Fibroblast of the conjunctiva (primary cell): ENCODE results near the gene GYG2.
A peak's percentile ranks its signal among the peaks of the same experiment; 100 is the strongest.
"Not testable (repeated sequence)": the region's sequence is repeated elsewhere in the genome, so short reads cannot be mapped to it uniquely, and the experiment has no call there.

Experiments
- DNase-seq: peaks from one replicate; pipeline ENCODE4 v3.0.0-alpha.2; 2010; ENCODE audit warnings: low read depth

GYG2 gene

DNA sequence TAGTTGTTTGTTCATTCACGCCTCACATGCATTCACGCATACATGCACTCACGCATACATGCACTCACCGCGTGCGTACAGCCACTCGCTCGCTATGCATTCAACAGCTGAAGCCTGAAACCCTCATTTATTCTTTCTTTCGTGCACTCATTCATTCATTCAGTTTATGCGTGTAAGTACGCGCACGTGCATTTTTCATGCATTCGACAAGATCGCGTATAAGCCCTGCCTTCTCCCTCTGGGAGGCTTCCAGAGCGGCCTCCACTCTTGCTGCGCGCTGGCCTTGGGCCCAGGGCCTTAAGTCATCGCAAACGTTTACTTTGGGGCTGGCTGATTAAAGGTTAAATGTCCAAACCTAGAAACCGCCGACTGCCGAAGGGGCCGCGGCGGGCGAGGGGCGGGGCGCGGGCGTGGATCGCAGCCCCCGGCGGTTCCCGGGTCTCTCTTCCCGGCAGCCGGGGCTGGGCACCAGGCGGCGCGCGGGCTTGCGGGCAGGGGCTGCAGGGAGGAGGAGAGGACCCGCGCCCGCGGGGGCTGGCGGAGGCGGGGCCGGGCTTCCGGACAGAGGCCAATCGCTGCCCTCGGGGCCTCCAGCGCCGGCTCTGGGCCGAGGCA lies at the start of gene GYG2:
GYG2 (plus strand) TSS at position 587 of the 615 bp plus-strand sequence. CDS start 1,259 bp downstream, outside the sequence.
- no peak for DNase-seq

DNA sequence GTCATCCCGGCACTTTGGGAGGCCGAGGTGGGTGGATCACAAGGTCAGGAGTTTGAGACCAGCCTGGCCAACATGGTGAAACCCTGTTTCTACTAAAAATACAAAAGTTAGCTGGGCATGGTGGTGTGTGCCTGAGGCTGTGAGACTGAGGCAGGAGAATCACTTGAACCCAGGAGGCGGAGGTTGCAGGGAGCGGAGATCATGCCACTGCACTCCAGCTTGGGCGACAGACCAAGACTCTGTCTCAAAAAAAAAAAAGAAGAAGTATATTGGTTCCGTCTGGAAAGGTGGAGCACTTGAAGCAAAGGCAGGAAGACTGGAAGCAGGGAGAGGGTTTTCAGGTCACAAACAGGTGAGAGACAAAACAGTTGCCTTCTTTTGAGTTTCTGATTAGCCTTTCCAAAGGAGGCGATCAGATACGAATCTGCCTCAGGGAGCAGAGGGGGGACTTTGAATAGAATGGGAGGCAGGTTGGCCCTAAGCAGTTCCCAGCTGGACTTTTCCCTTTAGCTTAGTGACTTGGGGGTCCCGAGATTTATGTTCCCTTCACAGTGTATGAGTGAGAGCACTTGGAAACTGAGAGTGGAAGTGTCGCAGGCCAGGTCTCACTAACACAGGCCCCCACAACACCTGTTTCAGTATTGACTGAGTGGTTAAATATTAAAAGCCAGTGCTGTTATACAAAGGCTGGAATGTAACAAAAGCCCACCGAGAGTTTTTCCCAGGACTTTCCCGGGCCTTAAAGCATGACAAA lies 48.1 kb upstream of the GYG2 start:
- not testable (repeated sequence) for DNase-seq

- DNase-seq = no peak
These were observed 47.5 kb upstream of the GYG2 start for GRCh38 chrX:2781226-2781571.

DNA sequence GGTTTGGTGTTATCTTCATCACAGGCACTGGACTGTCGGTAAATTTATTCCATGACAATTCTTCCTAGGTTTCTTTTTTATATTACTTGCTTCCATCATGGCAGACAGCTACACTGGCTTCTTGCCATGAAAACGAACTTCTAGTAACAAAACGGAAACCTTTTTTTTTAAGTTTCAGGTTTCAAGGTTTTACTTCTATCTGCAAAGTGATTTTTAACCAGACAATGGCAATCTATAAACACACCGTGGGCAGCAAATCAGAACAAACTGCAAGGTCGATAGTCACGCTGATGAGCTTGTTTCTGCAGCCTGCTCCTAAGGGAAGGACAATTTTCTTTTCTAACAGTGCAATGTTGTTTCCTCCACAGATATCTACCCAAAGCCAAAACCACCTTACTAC lies 47.0 kb upstream of the GYG2 start:
- DNase-seq = no peak

DNA sequence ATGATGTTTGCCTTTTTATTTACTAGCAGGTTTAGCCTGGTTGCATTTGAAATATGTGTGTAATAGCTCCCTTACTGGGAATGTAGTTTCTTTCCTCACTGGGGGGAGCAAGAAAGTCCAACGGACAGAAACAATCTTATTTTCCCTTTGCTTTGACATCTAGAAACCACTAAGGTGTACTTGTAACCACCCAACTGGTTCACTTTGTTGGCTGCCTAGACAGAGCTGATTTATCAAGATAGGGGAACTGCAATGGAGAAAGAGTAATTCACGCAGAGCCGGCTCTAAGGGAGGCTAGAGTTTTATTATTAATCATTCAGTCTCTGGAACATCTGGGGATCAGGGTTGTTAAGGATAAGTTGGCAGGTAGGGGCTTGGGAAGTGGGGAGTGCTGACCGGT lies 46.6 kb upstream of the GYG2 start:
- DNase-seq = no peak

DNA sequence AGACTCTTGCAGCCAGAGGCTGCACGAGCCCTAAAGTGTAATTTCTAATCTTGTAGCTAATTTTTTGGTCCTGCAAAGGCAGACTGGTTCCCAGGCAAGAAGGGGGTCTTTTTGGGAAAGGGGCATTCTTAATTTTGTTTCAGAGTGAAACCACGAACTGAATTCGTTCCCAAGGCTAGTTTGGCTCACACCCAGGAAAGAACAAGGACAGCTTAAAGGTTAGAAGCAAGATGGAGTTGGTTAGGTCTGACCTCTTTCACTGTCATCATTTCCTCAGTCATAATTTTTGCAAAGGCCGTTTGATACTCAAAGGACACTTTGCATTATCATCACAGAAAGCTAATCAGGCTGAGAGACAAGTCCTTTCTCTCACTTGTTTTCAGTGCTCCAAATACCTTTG lies 46.0 kb upstream of the GYG2 start:
- no peak for DNase-seq

DNA sequence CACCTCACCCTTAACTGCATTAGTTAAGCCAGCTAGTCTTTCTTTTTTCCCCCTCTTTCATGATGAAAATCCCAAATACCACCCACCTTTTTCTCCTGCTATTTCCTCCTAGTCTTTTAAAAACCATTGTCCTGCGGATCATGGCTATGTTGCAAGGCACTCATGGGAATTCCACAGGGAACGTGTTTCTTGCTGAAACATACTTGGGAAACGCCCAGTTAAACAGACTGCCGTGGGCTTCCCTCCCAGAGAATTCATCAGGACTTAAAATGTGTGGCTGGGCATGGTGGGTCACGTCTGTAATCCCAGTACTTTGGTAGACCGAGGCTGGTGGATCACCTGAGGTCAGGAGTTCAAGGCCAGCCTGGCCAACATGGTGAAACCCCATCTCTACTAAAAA lies 44.7 kb upstream of the GYG2 start:
- DNase-seq = no peak

- no peak for DNase-seq
These were observed 43.2 kb upstream of the GYG2 start for GRCh38 chrX:2785538-2785937.

DNA sequence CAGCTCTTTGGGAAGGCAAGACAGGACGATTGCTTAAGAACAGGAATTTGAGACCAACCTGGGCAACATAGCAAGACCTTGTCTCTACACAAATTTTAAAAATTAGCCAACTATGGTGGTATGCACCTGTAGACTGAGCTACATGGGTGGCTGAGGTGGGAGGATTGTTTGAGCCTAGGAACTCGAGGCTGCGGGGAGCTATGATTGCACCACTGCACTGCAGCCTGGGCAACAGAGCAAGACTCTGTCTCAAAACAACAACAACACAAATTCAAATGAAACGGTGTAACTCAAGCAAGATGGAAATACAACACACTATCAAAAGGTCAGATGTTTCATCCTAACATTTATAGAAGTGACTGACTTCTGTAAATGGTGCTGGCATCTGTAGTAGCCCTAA lies 39.8 kb upstream of the GYG2 start:
- DNase-seq = no peak

GRCh38 chrX:2789569-2789968 lies 39.2 kb upstream of the GYG2 start:
- DNase-seq = no peak

DNA sequence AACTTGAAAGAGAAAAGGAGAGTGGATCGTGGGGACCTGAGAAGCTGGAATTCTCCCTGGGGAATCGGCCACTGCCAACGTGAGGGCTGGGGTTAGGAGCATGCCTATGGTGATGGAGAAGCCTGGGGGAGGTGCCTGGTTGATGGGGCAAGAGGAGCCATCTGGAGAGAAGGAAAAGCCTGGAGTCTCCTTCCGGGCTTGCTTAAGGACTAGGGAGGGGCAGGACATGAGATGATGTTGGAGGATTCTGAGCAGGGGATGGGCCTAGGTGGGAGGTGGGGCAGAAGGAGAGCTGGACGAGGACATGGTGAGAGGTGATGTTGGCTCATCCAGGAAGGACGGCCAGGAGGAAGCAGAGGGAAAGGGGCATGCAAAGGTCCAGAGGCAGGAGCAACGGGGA lies 35.0 kb upstream of the GYG2 start:
- no peak for DNase-seq

GRCh38 chrX:2794336-2794735 lies 34.4 kb upstream of the GYG2 start:
- no peak for DNase-seq

DNA sequence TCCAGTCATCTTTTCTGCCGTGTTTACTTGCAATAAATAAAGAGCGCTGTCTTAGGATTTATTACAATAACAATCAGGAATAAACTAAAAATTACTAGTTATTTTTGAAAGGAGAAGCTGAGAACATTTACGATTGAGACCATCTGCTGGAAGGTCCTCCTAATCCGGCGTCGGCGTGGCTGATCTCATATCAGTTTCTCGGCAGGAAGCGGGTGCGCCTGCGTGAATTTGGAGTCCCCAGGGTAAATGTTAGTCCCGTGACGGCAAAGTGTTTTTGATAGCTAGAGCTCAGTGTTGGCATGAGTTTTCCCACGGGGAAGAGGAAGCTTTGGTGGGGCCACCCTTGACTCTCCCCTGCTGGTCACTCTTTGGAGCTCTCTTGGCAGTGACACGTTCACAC lies 31.9 kb upstream of the GYG2 start:
- DNase-seq = not testable (repeated sequence)

DNA sequence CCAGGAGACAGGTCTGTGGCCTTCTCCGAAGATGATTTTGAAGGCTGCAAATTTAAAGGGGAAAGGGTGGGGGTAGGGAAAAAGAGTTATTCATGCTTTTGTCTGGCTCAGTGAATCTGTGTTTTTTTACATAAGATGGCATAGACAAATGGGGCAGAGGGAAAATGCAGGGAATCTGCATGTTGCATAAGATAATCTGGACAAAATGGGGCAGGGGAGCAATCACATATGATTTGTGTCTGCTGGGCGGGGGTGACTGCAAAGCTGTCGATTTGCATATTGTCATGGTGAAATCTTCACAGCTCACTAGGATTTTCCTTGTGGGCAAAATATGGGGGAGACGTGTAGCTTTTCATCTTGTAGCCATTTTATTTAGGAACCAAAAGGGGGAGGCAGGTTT lies 29.4 kb upstream of the GYG2 start:
- no peak for DNase-seq

DNA sequence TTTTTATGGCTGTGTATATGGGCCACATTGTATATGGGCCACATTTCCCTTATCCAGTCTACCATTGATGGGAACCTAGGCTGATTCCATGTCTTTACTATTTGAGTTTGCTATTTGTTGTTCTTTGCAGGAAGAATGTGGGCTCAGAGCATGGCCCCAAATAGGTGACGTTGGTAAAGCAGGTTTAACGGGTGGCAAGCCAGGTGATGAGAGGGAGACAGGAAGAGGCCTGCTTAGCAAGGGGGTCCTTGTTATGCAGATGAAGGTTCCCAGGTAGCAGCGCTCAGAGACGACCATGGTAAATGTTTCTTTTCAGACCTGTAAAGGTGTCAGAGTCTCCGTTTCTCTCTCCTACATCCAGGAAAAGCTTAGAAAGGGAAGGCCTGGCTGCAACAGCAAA lies 28.8 kb upstream of the GYG2 start:
- not testable (repeated sequence) for DNase-seq

GRCh38 chrX:2801223-2801622 lies 27.5 kb upstream of the GYG2 start:
- no peak for DNase-seq

DNA sequence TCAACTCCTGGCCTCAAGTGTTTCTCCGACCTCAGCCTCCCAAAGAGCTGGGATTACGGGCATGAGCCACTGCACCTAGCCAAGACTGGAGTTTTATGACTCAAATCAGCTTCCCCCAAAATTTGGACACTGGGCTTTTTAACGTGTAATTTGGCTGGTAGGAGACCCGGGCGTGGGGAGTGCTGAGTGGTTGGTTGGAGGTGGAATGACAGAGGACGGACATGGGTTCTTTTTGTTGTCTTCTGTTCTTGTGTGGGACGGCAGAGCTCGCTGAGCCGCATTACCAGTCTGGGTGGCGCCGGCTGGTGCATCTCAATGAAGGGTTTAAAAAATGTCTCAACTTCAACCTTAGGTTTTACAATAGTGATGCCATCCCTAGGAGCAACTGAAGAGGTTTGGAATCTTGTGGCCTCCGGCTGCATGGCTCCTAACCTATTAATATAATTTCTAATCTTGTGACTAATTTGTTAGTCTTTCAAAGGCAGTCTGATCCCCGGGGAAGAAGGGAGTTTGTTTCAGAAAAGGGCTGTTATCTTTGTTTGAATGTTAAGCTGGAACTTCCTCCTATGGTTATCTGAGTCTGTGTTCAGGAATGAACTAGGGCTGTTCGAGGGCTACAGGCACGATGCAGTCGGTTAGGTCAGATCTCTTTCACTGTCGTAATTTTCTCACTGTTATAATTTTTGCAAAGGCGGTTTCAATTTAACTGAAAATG lies 26.2 kb upstream of the GYG2 start:
- not testable (repeated sequence) for DNase-seq

DNA sequence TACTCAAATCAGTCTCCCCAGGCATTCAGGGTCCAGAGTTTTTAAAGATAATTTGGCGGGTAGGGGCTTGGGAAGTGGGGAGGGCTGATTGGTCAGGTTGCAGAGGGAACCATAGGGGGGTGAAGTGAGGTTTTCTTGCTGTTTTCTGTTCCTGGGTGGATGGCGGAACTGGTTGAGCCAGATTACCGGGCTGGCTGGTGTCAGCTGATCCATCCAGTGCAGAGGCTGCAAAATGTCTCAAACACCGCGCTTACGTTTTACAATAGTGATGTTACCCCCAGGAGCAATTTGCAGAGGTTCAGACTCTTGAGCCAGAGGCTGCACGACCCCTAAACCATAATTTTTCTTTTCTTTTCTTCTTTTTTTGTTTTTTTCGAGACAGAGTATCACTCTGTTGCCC lies 25.2 kb upstream of the GYG2 start:
- DNase-seq = not testable (repeated sequence)

DNA sequence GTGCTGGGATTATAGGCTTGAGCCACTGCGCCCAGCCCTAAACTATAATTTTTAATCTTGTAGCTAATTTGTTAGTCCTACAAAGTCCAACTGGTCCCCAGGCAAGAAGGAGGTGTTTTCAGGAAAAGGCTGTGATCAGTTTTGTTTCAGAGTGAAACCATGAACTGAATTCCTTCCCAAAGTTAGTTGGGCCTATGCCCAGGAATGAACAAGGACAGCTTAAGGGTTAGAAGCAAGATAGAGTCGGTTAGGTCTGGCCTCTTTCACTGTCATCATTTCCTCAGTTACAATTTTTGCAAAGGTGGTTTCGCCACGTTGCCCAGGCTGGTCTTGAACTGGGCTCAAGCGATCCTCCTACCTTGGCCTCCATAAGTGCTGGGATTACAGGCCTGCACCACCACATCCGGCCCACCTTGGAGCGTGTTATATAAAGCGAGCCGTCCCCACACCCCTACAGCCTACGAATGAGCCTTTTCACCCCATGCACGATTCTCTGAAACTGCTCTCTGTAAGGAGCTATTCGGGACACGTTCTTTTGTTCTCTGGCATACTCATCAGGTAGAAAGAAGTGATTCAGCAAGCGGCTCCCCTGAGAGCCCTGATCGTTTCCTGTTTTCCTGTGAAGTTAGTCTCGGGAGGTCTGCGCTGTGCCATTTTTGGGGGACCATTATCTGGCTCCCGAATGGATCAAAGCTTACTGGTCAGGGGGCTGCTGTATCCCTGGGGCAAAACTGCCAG lies 24.5 kb upstream of the GYG2 start:
- not testable (repeated sequence) for DNase-seq

DNA sequence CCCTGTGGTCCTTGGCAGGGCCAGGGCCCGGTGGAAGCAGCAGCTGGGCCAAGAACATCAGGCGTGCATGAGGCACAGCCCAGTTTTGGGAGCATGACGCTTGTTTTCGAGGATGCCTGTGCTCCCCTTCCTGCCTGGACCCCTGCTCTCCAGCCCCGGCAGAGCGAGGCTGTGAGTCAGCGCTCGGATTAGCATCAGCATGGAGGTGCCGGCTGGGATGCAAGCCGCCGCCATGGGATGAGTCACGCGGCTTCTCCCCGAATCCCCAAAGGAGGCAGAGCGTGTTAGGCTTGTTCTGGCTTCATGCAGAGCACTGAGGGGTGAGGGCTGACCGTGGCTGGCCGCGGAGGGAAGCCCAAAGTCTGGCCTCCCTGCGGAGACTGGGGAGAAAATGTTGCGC lies 23.9 kb upstream of the GYG2 start:
- DNase-seq = peak; percentile 62

- peak; percentile 1 for DNase-seq
These were observed 17.5 kb upstream of the GYG2 start for GRCh38 chrX:2811271-2811670.

DNA sequence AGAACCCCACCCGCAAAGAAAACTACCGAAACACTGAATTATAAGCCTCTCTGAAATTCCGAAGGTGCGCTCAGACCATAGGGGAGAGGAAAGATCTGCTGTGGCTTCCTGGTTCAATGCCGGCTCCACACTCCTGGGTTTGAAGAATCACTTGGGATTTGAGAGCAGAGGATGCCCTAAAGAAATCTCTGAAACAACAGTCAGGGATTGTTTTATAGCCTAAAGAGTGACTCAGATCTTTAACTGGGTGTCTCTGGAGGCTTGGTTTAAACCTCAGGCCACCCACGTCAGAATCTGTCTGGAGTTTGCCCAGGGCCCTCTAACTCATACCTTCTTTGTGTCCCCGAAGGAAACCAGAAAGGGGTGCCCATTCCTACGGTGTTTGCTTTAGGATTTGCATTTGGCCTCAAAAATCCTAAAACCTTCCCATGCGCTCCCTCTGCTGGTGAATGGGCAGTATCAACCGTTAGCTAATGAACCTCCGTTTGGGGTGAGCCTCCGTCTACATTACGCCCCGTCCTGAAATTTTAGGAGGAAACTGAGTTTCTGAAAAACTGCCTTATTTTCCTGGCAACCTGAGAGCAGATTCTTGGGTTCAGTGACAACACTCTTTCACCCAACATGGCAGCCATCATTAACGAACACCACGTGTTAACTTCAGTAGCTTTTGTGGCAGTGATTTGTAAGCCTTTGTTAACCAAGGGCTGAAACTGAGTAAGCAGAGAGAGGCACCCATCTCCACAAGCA lies 16.4 kb upstream of the GYG2 start:
- peak; percentile 27 for DNase-seq
